ENCODE data around the gene ANKRD13A.
A peak's percentile ranks its signal among the peaks of the same experiment; 100 is the strongest.

The ANKRD13A gene

DNA sequence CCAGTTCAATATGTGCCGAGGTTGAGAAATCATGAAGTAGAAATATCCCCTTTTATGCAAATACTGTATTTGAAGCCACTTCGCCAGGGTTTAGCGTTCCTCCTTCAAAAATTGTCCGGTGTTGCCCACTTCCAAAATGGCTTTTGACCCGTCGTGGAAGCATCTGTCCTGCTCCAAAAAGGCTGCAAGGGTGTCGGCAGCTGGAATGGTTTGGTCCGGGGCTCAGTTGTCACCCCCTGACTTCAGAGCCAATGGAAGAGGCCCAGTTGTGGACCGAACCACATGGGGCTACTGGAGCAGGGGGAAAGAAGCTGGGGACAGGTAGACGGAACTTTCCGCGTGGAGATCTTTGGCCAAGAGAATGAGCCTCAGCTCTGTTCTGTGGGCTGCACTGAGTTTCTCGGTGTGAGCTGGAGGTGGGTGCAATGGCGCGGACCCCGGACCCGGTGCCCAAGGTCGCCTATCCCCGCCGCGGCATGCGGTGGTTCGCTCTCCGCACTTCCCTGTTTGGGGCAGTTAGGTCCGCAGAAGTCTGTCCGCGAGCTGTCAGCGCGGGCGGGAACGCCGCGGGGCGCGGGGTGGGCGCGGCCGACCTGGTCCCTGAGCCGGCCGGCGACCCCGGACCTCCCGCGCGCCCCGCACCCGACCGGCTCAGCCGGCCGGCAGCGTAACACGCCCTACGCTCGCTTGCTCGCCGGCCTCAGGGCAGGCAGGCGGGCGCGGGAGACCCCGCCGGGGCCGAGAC, at the start of gene ANKRD13A:
TSS of gene ANKRD13A (plus strand) at position 527 of the 745 bp plus-strand sequence. CDS start 259 bp downstream, outside the sequence.
- DNase-seq (ENCODE audit: extremely low read depth in 1 of 2, low read depth in 1 of 2) = peak; percentile 68 to 77

DNA sequence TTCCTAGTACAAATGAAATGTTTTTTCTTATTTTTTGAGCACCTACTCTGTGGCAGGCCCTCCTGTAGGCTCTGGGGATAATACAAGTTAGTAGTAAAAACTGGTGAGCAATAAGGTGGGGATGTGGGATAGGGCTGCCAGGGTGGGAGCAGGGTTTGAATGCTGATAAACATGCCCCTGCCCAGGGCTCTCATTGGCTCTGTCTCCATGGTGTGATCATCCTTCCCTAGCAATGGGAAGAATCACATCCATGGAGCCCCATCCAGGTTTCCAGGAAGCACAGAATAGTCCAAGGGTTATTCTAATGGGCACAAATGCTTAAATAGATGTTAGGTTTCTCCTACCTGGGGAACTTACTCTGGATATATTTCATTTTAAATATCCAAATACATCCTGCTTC, 48.6 kb upstream of the ANKRD13A start:
- no peak for DNase-seq (ENCODE audit: extremely low read depth in 1 of 2, low read depth in 1 of 2)

DNA sequence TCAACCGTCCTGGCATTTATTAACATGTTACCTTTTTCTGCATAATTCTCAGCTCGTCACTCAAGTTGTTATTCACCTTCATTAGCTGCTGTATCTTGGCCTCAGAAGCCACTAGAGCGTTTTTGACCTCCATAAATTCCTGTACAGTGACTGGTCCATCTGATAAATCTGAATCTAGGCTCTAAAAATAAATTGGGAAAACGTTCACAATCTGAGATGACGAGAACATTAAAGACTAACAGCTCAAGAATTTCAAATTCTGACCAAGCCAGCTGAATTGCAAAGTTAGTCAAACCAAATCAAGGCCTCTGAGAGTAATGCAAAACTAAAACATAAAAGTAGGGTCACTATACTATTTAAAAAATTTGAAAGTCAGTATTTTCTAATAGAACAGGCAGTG, 48.1 kb upstream of the ANKRD13A start:
- DNase-seq (ENCODE audit: extremely low read depth in 1 of 2, low read depth in 1 of 2) = no peak

DNA sequence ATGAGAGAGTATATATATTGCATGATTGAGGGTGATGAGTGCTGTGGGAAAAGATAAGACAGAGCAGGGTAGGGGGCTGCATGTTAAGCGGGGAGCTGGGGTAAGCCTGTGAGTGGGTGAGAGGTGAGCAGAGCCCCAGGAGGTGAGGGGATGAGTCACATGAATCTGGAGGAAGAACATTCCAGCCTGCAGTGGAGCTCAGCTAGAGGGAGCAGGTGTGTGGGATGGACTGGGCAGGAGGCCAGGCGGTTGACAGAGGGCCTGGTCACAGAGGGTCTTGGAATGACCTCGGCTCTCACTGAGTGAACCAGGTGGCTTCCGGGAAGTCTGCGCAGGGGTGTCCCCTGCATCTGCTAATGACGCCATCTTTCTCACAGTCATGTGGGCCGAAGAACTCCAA, 47.5 kb upstream of the ANKRD13A start:
- DNase-seq (ENCODE audit: extremely low read depth in 1 of 2, low read depth in 1 of 2) = no peak

DNA sequence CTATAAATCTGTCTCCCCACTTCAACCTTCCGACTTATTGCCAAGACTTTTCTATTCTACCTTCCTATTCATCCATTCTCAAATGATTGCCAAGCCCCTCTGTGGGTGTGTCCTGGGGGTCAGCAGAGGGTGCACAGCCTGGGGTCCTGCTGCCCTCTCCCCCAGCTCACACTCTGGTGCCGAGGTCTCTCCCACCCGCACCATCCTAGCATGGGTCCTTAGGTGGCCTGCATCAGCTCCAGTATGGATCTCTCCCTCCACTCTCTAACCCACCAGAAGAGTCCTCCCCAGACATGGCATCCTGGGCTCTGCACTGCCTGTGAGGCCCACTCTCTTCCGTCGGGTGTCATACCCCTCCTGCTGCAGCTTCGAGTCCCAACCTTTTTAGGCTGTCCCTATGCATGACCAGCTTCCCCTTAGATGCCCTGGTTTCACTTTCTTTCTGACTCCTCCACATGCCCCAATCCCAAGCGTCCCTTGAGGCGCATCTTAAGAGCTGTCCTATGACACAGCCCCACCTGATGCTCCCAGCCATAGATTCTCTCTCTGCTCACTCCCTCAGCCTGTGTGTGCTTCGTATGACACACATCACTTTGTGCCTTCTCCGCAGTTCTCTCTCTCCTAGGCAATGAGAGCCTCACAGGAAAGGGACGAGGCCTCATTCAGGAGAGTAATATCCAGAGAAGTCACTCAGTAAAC, 46.9 kb upstream of the ANKRD13A start:
- DNase-seq (ENCODE audit: extremely low read depth in 1 of 2, low read depth in 1 of 2) = no peak

DNA sequence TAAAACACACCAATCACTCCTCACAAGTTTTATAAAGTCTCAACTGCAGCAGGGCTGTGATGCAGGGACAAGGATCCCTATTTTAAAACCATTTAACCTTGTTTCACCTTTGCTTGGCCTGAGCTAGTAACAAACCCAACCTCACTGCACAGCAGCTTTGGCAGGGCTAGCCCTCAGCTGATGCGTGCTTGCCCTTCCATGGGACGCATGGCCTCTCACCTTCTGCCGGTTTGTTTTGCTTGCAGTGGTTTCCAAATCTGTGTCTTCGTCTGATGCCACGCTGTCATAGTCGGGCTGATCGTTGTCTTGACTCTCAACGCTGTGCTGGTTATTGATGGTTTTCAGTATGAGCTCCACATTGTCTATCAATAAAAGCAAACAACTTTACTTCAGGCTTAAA, 46.4 kb upstream of the ANKRD13A start:
- DNase-seq (ENCODE audit: extremely low read depth in 1 of 2, low read depth in 1 of 2) = no peak

DNA sequence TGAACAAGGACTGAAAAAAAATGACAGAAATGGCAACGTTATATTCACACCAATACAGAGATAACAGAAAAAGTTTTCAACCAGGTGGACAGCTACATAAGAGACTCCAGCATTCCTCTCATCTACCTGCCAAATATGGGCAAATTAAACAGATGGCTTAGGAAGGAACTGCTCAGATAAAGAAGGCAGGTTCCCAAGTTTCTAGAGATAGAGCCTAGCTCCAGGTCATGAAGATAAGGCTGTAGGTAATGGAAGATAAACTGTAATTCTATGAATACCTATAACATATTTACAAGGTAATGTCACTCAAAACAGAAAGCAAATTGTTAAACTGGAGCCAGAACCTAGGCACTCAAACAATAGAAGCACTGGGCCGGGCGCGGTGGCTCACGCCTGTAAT, 45.6 kb upstream of the ANKRD13A start:
- DNase-seq (ENCODE audit: extremely low read depth in 1 of 2, low read depth in 1 of 2) = no peak

DNA sequence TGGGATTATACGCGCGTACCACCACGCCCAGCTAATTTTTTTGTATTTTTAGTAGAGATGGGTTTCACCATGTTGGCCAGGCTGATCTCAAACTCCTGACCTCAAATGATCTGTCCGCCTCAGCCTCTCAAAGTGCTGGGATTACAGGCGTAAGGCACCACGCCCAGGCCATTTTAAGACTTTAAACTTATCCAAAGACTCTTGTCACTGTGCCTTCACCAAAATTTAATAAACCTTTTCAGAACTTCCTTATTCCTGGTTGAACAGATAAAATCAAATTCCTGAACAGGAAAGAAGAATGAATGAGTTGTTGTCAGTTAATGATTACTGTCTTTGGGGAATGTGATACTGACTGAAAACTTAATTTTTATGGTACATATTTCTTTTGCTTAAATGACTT, 40.9 kb upstream of the ANKRD13A start:
- DNase-seq (ENCODE audit: extremely low read depth in 1 of 2, low read depth in 1 of 2) = no peak

DNA sequence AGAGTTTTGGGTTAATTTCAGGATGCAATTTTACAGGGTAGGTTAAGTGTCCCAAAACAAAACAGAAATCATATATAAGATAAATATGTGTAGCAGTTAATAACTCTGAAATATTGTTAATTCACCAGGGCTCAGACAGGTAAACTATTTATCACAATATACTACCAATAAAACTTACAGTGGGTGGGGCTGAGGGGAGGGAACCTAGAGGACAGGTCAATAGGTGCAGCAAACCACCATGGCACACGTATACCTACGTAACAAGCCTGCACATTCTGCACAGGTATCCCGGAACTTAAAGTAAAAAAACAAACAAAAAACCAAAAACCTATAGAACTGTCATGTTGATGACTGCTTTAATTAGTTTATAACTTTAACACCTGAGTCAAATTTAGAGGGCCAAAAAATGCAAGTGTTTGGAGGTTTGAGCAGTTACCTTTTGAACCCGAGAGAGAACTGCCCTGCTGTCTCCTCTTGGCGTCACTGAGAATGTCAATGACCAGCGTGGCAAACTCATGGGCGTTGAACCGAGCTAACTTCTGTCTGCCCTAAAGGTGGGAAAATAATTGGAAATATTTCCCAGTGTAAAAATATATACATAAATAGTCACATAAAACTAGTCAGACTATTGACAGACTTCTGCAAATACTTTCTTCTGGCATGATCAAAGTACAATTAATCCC, 39.7 kb upstream of the ANKRD13A start:
- no peak for DNase-seq (ENCODE audit: extremely low read depth in 1 of 2, low read depth in 1 of 2)

DNA sequence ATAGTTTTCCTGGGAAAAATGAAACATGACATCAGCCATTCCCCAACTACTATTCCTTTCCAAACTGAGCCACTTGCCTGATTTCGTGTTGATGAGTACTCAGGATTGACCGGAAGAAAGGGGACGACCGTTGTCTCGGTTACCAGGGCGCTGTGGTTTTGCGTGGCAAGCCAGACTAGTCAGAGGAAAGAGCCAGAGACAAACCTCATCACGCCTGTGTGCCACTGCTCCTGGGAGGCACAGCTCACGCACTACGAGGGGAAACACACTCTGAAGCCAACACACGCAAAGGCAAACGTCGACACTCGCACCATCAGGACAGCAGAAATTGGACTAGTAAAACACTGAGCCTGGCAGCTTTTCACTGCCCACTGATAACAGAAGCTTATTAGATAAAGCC, 38.0 kb upstream of the ANKRD13A start:
- DNase-seq (ENCODE audit: extremely low read depth in 1 of 2, low read depth in 1 of 2) = no peak

DNA sequence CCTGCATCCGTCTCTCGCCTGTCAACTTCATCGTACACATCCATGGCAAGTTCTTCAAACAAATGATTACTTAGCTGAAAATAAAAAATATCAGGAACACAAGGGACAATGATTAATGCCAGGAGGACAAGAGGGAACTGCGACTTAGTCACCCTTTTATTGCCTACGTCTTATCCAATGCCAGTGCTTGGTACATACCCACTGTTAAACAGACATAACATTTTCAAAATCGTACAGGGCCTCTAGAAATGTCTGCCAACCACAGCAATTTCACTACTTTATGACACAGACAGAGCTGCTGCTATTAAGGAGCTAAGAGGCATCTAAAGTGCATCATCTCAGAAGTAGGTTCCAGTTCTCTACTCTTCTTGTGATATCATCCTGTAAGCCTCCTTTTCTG, 37.6 kb upstream of the ANKRD13A start:
- no peak for DNase-seq (ENCODE audit: extremely low read depth in 1 of 2, low read depth in 1 of 2)

DNA sequence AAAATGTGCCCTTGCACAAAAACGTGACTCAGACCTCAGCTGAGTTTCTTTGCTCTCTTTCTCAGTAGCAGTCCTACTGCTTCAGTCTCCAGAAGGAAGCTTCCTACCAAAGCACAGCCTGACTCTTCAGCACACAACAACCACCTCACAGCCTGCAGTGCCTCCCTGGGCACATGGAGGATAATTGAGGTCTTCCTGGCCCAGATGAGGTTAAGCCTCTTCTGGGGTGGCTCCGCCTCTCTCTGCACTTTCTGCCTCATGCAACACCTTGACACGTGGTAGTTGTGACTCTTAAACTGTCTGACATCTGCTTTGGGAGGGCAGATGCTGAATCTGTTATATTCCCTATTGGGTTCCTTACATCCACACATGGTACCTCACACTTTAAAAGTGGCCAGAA, 36.8 kb upstream of the ANKRD13A start:
- no peak for DNase-seq (ENCODE audit: extremely low read depth in 1 of 2, low read depth in 1 of 2)

DNA sequence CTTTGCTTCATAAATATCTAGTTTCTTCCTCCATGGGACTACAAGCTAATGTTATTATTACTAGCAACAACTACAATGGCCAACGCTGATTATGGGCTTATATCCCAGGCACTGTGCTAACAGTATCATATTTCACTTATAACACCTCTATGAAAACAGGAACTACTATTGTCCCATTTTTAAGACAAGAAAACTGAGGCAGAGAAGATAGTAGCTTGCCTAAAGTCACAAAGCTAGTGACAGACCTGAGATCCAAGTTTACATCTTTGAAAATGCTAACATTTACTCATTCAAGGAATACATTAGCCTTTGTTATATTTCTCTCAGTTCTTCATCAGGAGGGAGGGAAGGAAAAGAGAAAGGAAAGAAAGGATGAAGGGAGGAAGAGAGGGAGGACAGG, 35.9 kb upstream of the ANKRD13A start:
- DNase-seq (ENCODE audit: extremely low read depth in 1 of 2, low read depth in 1 of 2) = no peak

DNA sequence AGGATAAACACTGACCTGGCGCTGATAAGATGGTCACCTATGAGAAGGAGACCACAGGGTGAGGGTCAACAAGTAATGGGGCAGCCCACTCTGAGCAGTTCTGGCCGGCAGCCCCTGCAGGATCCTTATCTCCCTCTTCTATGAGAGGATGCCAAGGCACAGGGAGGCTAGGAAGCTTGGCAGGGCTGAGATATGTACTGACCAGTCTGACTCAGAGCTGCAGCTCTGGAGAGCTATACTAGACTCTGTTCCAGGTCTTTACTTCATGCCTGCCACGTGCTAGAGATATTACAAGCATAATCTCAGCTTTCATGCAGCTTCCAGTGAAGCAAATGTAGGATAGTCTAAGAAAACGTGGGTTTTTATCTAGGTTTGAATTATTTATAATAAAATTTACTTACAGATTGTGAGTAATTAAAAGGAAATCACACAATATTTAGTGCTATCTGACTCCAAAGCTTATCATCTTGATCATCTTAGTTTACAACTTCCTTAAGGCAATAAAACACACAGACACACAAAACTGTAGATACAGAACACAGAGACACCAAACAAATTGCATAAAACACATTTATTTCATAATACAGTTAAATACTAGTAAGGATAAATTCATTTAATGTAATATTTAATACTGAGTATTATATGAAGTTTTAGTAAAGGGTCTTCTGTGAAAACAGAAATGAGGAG, 35.3 kb upstream of the ANKRD13A start:
- no peak for DNase-seq (ENCODE audit: extremely low read depth in 1 of 2, low read depth in 1 of 2)

DNA sequence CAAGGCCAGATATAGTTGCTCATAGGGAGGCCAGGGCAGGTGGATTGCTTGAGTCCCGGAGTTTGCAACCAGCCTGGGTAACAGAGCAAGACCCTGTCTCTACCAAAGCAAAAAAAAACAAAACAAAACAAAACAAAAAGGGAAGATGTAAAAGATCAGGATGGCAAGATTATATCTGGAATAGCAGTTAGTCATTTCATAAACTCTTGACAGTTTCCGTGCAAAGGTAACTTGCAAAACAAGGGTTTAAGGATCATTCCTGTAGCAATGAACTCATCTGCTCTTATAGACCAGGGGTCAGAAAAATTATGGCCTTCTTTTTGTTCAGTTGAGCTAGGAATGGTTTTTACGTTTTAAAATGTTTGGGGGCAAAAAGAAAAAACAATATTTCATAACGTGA, 32.7 kb upstream of the ANKRD13A start:
- no peak for DNase-seq (ENCODE audit: extremely low read depth in 1 of 2, low read depth in 1 of 2)

DNA sequence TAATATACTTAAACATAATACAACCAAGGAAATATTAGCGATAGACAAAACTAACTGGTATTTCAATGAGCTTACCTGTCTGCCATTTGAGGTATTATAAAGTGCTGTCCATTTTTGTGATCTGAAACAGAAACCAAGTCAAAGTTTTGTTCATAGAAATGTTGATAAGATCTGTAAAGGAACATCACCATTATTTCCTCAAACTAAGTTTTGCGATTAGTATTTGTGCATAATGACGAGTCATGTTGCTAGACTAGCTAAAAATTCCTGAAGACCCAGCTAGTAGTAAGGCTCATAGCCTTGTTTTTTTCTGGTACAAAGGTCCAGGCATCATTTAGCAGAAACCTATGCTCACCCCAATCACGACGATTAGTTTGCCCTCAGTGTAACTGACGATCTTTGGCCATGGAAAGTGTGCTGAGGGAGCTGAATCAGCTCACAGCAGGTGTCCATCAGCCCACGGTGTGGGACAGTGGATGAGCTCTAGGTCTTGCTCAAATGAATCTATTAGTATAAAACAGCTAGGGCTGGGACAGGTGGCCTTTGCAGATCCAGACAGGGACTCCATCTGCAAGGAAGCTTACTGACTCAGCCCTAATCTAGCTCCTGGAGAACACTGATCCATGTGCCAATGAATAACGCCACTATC, 31.7 kb upstream of the ANKRD13A start:
- no peak for DNase-seq (ENCODE audit: extremely low read depth in 1 of 2, low read depth in 1 of 2)

DNA sequence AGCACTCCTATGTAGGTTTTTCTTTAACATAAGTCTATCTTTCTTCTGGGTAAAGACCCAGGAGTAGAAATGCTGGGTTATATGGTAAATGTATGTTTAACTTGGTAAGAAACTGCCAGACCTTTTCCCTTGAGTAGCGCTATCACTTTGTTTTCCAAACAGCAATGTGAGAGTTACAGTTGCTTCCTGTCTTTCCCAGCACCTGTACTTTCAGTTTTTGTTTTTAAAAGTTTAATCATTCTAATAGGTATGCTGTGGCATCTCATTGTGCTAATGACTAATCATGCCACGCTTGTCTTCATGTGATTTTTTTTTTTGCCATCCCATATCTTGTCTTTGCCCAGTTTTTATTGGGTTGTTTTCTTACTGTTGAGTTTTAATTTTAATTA, 31.2 kb upstream of the ANKRD13A start:
- DNase-seq (ENCODE audit: extremely low read depth in 1 of 2, low read depth in 1 of 2) = no peak

DNA sequence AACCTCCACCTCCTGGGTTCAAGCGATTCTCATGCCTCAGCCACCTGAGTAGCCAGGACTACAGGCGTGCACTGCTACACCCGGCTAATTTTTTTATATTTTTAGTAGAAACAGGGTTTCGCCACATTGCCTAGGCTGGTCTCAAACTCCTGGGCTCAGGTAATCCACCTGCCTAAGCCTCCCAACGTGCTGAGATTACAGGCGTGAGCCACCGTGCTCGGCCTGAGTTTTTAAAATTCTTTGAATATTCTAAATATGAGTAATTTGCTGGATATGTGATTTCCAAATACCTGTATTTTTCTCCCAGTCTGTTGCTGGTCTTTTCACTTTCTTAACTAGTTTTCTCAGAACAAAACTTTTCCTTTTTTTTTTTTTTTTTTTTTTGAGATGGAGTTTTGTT, 30.4 kb upstream of the ANKRD13A start:
- DNase-seq (ENCODE audit: extremely low read depth in 1 of 2, low read depth in 1 of 2) = no peak

DNA sequence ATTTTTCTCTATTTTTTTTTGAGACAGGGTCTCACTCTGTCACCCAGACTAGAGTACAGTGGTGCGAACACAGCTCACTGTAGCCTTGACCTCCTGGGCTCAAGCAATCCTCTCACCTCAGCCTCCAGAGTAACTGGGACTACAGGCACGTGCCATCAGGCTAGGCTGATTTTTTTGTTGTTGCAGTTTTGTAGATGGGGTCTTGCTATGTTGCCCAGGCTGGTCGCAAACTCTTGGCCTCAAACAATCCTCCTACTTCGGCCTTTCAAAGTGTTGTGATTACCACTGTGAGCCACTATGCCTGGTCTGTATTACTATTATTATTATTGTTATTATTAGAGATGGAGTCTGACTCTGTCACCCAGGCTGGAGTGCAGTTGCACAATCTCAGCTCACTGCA, 26.4 kb upstream of the ANKRD13A start:
- DNase-seq (ENCODE audit: extremely low read depth in 1 of 2, low read depth in 1 of 2) = no peak

DNA sequence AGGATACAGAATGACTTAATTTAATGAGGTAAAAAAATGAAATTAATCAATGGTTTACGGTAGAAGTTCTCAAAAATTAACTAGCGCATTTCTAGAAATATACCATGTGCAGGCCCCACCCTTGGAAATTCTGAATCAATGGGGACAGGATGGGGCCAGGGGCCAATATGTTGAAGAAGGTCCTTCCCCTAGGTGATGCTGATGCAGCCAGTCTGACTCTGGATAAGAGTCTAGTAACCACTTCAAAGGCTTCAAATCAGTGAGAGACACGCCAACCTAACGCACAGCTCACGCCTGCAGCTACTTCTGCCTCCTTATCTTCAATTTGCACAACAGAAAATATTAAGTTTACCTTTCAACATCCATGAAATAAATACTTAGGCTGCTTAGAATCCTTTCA, 17.9 kb upstream of the ANKRD13A start:
- no peak for DNase-seq (ENCODE audit: extremely low read depth in 1 of 2, low read depth in 1 of 2)

DNA sequence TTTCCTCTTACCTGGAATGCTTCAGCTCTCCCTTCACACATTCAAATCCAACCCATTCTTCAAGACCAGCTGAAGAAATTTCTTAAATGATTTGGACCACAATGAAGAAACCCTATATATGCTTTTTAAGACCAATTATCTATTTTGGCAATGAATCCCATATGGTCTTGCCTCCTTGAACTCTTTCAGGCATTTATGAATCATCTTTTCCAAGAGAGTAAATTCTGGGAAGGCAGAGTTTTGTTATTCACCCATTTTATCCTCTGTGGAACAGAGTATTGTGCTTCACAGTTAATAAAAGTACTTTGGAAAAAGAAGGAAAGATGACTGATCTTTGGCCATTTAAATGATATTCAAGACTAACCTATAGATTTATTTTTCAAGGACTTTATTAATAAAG, 17.0 kb upstream of the ANKRD13A start:
- DNase-seq (ENCODE audit: extremely low read depth in 1 of 2, low read depth in 1 of 2) = no peak

Measured in activated CD8-positive, alpha-beta memory T cell treated with anti-CD3 and anti-CD28 coated beads for 1 hour (primary cell).